GM12865 (cell line): ENCODE results near the gene CDKAL1.

Experiments used
- DNase-seq: peaks from one replicate; pipeline ENCODE4 v3.0.0; 2010; ENCODE audit warnings: low read depth
- H3K4me3 ChIP-seq: 2 replicates; pipeline ENCODE4 v1.5.1; 2011; ENCODE audit warnings: mild to moderate bottlenecking, low read depth, low read length, control low read depth
- TF ChIP-seq, protein P1 (sequence below): IDR thresholded peaks from 2 replicates; pipeline ENCODE4 v1.5.1; 2011; ENCODE audit warnings: low read length, control low read depth, low read depth, inconsistent platforms; ENCODE audit not compliant: insufficient read depth; ENCODE audit errors: missing control alignments

CDKAL1 gene

DNA sequence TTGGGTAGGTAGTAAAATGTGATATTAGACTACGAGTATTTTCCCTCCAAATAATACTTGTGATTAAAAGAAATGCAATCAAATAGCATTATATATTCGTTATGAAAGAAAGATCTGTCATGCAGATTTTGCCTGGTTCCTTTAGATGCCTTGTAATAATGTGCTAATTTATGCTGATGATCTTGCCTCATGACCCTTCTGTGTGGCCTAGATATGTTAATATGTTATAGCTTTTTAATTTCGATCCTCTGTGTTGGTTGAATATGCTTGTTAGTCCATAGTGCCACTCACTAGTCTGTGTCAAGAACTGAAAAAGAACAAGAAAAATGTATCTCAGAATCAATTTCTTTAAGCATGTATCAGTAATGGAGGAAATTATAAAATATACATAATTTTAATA lies 31.9 kb downstream of the CDKAL1 start:
- TF ChIP-seq, protein P1, sequence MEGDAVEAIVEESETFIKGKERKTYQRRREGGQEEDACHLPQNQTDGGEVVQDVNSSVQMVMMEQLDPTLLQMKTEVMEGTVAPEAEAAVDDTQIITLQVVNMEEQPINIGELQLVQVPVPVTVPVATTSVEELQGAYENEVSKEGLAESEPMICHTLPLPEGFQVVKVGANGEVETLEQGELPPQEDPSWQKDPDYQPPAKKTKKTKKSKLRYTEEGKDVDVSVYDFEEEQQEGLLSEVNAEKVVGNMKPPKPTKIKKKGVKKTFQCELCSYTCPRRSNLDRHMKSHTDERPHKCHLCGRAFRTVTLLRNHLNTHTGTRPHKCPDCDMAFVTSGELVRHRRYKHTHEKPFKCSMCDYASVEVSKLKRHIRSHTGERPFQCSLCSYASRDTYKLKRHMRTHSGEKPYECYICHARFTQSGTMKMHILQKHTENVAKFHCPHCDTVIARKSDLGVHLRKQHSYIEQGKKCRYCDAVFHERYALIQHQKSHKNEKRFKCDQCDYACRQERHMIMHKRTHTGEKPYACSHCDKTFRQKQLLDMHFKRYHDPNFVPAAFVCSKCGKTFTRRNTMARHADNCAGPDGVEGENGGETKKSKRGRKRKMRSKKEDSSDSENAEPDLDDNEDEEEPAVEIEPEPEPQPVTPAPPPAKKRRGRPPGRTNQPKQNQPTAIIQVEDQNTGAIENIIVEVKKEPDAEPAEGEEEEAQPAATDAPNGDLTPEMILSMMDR: no peak
- DNase-seq: no peak
- no peak overlapping the region for H3K4me3 ChIP-seq

DNA sequence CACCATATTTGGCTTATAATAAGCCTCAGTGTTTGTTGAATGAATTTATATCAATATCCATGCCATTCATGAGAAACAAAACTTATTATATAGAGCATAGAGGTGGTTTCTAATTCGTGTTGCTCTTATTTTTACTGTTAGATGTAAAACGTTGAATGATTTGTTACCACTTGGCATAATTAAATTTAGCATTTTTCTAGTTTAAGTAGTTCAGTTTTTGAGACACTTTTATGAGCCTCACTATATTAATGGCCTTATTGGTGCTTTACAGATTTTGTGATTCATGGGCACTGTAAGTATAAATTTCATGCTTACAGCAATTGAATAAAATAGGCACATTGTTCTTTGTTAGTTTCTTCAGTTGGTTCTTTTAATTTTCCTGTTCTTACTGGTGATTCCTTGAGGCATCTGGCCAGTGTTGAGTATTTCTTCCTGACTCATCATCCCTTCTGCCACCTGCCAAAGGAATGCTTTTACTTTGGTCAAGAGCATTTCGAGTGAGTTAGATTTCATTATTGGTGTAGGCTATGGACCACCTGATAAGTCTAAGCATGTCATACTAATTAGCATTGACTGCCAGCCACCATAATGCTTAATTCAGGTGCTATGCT lies 34.8 kb downstream of the CDKAL1 start:
- TF ChIP-seq, protein P1: no peak

DNA sequence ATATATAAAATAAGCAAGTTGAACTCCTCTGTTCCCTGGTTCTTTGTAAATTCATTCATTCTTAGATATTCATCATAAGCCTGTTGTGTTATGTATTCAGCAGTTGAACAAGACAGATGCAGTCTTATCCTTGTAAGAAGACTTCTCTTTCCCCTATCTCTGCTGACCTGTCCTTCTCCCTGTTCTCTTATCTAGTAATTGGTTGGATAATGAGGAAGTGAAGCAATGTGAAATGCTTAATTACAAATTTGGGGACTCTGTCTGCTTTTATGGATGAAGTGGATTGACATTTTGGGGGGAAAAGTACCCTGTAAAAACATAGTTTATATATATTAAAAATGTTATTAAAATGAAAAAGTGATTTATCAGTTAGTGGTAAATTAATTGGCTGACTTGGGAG lies 37.0 kb downstream of the CDKAL1 start:
- TF ChIP-seq, protein P1: no peak
- no peak for DNase-seq
- no peak overlapping the region for H3K4me3 ChIP-seq

More for the DNA sequence above, 34.8 kb downstream of the CDKAL1 start:
- no peak for DNase-seq
- H3K4me3 ChIP-seq: no peak overlapping the region

DNA sequence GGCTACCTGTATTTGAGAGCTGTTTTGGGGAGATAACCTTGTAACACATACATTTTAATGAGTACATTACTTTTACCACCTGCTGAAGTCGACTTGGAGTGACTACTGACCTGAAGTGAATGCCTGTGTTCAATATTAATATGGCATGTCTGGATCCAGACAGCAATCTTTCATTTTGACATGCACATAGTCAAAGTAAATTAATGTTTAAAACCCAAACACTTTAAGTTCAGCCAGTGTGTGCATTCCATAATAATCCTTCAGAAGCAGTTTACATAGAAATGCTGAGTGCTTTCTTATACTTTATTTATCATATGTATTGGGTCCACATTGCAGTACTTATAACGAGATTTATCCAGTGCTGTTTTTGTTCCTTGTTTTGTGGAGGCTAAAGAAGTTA lies 38.0 kb downstream of the CDKAL1 start:
- H3K4me3 ChIP-seq: no peak overlapping the region
- TF ChIP-seq, protein P1: no peak
- DNase-seq: no peak

DNA sequence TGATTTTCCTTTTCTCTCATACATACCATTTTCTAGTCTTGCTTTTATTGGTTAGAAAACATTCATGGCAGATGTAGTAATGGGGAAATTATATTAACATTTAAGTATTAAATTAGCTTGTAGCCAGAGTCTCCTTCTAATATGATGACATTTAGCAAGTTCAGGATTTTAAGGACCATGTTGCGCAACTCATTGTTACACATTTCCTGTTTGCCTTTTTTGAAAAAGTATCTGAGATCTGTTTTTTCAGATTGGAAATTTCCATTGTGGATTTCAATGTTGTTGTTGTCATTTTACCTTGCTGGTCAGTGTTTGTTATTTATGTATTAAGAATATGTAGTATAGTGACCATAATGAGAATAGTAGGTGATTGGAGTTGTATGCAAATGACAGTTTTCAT lies 38.7 kb downstream of the CDKAL1 start:
- H3K4me3 ChIP-seq: no peak overlapping the region
- no peak for DNase-seq
- TF ChIP-seq, protein P1: no peak

DNA sequence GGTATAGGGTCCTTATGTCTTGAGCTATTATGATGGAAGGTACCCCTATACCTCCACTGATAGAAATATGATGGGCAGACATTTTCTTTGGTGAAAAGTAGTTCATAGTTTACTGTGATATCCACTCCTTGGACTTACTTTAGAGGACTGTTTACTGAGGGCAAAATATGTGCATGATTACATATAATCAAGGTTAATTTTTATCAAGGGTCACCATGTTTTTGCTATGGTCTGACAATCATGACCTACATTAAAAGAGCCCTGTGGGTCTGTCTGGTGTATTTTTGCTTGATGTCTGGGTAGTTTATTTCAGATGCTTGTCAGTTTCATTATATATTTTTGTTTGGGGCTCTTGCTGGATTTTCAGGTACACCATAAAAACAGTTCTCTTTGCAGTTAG lies 40.1 kb downstream of the CDKAL1 start:
- TF ChIP-seq, protein P1: no peak
- no peak for DNase-seq
- no peak overlapping the region for H3K4me3 ChIP-seq

DNA sequence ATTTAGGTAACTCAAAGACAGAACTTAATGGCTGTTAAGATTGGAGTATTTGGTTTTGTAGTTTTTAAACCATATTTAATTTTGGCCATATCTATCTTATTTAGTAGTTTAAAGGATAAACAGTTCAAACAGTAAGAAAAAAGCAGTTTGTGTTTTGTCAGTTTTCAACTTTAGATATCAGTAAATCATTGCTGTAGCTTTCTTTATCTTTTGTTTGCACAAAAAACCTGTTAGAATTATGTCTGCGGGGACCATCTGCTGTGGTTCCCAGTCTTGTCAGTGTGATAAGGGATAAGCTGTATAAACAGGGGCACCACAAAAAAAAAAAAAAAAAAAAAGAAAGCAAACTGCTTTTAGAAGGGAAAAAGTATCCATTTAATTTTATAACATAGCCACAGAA lies 40.9 kb downstream of the CDKAL1 start:
- TF ChIP-seq, protein P1: no peak
- no peak overlapping the region for H3K4me3 ChIP-seq
- no peak for DNase-seq
